Fibroblast of peridontal ligament (primary cell): Measurements from ENCODE around the gene MLLT10.

Experiments
- DNase-seq: peaks from one replicate; pipeline ENCODE4 v3.0.0-alpha.2; 2010; ENCODE audit errors: extremely low read depth

MLLT10 gene

GRCh38 chr10:21769041-21769440 lies 235.0 kb downstream of the MLLT10 start:
- DNase-seq, result no peak

DNA sequence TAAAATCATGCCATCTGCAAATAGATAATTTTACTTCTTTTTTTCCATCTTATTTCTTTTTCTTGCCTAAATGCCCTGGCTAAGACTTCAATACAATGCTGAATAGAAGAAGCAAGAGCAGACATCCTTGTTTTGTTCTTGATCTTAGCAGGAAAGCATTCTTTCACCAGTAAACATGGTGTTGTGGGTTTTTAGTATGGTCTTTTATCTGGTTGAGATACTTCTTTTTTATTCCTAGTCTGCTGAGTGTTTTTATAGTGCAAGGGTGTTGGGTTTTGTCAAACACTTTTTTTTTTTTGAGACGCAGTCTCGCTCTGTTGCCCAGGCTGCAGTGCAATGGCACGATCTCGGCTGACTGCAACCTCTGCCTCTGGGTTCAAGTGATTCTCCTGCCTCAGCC lies 237.2 kb downstream of the MLLT10 start:
- no peak for DNase-seq

DNA sequence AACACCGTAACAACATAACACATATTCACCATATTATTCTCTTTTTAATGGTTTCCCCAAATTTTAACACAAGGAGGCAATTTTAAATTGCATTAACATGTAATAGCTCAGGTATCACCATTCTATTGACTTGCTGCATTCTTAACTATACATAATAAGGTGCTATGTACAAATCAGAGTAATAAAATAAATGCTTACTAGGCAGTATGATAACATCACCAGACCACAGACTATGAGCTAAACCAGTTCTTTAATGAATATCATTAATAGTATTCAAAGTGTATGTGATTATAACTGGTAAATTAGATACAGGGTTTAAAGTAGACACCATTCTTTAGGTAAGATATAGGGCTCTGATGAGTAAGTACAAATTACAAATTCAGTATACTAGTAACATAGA lies 242.9 kb downstream of the MLLT10 start:
- DNase-seq, result no peak

DNA sequence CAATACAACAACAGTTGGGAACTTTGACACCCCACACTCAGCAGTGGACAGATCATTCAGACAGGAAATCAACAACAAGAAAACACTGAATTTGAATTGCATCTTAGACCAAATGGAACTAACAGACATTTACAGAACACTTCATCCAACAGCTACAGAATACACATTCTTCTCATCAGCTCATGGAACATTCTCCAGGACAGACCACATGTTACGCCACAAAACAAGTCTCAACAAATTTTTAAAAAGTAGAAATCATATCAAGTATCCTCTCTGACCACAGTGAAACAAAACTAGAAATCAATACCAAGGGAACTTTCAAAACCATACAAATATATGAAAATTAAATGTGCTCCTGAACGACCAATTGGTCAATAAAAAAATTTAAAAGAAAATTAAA lies 257.2 kb downstream of the MLLT10 start:
- DNase-seq, result peak; percentile 21
